HG03469 (cell line): ENCODE results near the gene AP1S2.

Experiments
- ATAC-seq: cut with Tn5 transposase; IDR thresholded peaks from one replicate; pipeline ENCODE4 v1.9.1; 2021; ENCODE audit warnings: mild to moderate bottlenecking, moderate library complexity, moderate number of reproducible peaks; ENCODE audit not compliant: unreplicated experiment

Gene AP1S2

GRCh38 chrX:15813416-15813815, 41.2 kb downstream of the AP1S2 start:
- ATAC-seq = no peak

GRCh38 chrX:15812192-15812938, 42.2 kb downstream of the AP1S2 start:
- no peak for ATAC-seq

DNA sequence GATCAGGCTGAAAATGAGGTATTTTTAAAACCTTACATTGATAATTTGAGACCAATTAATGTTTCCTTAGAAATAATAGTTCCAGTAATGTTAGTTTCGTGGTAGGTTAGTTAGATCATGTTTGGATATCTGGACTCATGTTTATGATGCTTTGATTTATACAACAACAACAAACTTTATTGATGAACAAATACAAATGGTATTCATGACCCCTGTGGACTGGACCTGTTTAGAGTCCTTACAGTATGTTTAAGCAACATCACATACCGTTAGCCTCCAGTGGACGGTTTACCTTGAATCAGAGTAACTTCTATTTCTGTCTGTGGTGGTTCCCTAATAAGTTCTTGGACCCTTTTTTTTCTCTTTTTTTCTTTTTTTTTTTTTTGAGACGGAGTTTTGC, 46.4 kb downstream of the AP1S2 start:
- no peak for ATAC-seq

DNA sequence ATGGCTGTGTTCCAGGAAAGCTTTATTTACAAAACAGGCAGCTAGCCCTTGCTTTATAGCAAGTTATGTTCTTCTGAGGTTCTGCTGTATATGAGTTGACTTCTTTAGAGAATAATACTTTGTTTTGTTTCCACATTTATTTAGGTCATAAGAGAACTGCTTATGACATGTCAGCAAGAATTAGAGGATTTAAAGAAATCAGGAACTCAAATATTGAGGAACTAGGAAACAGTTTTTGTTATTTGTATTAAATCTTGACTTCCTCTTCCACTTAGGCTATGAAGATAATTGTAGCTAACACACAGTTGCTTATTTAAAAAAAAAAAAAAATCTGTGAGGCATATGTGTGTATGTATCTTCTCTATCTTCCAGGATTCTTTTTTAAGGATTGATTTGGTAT, 50.0 kb downstream of the AP1S2 start:
- ATAC-seq = no peak

DNA sequence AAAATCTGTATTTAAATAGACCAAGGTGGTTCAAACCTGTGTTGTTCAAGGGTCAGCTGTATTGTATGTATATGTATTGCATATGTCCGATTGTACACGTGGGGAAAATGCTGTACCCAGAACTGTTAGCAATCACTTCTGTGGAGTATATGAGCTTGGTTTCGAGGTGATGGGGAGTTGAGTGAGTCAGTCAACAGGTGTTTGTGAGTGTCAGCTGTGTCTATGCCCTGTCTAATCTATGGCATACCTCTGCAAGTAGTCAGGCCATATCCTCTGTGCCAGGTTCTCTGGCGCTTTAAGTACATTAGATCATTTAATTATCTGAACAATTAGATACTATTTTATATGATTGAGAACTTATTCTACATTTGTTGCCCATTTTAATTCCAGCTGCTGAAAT, 56.9 kb downstream of the AP1S2 start:
- no peak for ATAC-seq

GRCh38 chrX:15790769-15791290, 63.8 kb downstream of the AP1S2 start:
- ATAC-seq = no peak

DNA sequence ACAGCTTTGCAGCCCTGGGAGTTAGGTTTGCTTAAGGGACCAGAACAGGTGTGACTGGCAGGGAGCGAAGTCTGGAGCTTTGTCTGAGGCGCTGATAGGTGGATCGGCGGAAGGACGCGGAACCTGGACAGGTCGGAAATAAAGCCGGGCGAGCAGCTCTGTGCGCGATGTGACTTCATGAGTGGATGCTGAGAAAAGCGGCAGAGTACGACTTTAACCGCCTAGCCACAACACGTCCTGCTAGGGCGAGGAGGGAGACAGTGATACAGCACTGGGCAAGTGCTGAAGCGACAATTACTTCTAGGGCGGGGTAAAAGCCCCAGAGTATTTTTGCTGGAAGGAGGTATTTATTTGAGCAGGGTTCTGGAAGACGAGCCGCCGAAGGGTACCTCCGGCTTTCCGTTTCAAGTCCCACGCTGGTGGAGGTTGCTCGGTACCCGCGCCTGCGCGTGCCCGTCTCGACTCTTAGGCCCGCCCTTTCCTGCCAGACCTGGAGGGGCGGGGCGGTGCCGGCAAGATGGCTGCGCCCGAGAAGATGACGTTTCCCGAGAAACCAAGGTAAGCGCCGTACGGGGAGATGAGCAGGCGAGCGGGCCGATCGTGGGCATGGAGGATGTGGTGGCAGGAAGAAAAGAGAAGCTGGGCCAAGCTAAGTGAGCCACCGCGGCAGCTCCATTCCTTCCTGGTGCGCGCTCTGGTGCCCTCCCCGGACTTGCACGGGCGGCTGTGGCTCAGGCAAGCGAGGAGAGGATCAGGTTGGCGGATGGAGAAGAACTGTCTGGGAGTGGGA, 64.4 kb downstream of the AP1S2 start, which contains the start of gene ZRSR2:
ZRSR2 (plus strand) TSS at position 506 of the 790 bp plus-strand sequence; CDS start at position 518, 12 bp downstream.
- ATAC-seq = peak; percentile 79

- no peak for ATAC-seq
These were observed 67.7 kb downstream of the AP1S2 start for GRCh38 chrX:15786915-15787314.

DNA sequence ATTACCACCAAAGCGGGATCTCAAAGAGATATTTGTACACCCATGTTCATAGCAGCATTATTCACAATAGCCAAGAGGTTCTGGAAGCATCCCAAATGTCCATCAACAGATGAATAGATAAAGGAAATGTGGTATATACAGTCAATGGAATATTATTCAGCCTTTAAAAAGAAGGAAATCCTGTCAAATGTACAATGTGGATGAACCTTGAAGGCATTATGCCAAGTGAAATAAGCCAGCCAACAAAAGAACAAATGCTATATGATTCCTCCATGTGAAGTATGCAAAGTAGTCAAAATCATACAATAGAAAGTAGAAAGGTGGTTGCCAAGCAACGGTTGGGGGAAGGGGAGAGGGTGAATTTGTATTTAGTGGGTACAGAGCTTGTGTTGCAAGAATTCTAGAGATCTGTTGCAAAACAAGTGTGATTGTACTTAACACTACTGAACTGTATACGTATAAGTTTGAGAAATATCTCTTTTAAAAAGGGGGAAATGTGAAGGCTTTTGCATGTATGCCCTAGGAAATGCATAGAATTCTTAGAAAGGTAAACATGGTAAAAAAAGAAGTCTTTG, 69.3 kb downstream of the AP1S2 start:
- ATAC-seq = no peak

- ATAC-seq = peak; percentile 58
These were observed 72.5 kb downstream of the AP1S2 start for GRCh38 chrX:15781961-15782699.
